Left forelimb (tissue), 1 donor: ENCODE results near the gene SETD7.

ENCODE experiments used
- DNase-seq: peaks from one replicate; pipeline ENCODE4 v3.0.0-alpha.2; 2018; ENCODE audit warnings: low spot score

The SETD7 gene

GRCh38 chr4:139556071-139556723 is at the start of gene SETD7:
Gene SETD7, minus strand, starts transcription at chr4:139556219. Its CDS starts 82 bp downstream, at chr4:139556137.
- peak; percentile 90 for DNase-seq

- no peak for DNase-seq
Observed at GRCh38 chr4:139605516-139605915, 49.5 kb upstream of the SETD7 start.

- no peak for DNase-seq
Observed at GRCh38 chr4:139603576-139604410, 47.8 kb upstream of the SETD7 start.

GRCh38 chr4:139602776-139603360 is 46.8 kb upstream of the SETD7 start:
- no peak for DNase-seq

GRCh38 chr4:139600662-139601061 is 44.6 kb upstream of the SETD7 start:
- no peak for DNase-seq

GRCh38 chr4:139599594-139600374 is 43.8 kb upstream of the SETD7 start:
- no peak for DNase-seq

- no peak for DNase-seq
Observed at GRCh38 chr4:139599076-139599475, 43.1 kb upstream of the SETD7 start.

- DNase-seq: no peak
Observed at GRCh38 chr4:139596684-139597279, 40.8 kb upstream of the SETD7 start.

- no peak for DNase-seq
Observed at GRCh38 chr4:139596034-139596683, 40.1 kb upstream of the SETD7 start.

GRCh38 chr4:139594591-139595185 is 38.7 kb upstream of the SETD7 start:
- no peak for DNase-seq

GRCh38 chr4:139593091-139593564 is 37.1 kb upstream of the SETD7 start:
- no peak for DNase-seq

GRCh38 chr4:139589336-139590018 is 33.5 kb upstream of the SETD7 start:
- no peak for DNase-seq

GRCh38 chr4:139587446-139587845 is 31.4 kb upstream of the SETD7 start:
- DNase-seq: no peak

- no peak for DNase-seq
Observed at GRCh38 chr4:139585473-139585872, 29.5 kb upstream of the SETD7 start.

- no peak for DNase-seq
Observed at GRCh38 chr4:139584784-139585183, 28.8 kb upstream of the SETD7 start.

GRCh38 chr4:139584013-139584412 is 28.0 kb upstream of the SETD7 start:
- DNase-seq: no peak

GRCh38 chr4:139582044-139582443 is 26.0 kb upstream of the SETD7 start:
- no peak for DNase-seq

GRCh38 chr4:139581096-139581495 is 25.1 kb upstream of the SETD7 start:
- DNase-seq: no peak

- DNase-seq: no peak
Observed at GRCh38 chr4:139576219-139576618, 20.2 kb upstream of the SETD7 start.

- DNase-seq: no peak
Observed at GRCh38 chr4:139575072-139575471, 19.1 kb upstream of the SETD7 start.
